Sciatic nerve (tissue), 2 donors: ENCODE data around the gene HS3ST3B1. TPM values are rescaled to one million over a fixed set of nuclear protein-coding genes. Genes with fewer than 3 reads are reported as not detected.

Experiments used
- ATAC-seq: fragments of 200-7000 bp; cut with Tn5 transposase; one replicate; pipeline ENCODE4 v1.9.1; 2020; ENCODE audit warnings: mild to moderate bottlenecking, moderate library complexity
- DNase-seq: peaks from one replicate; pipeline ENCODE4 v3.0.0-alpha.2; 2020; ENCODE audit warnings: low spot score
- intact Hi-C: fragments of 100-400 bp; cut with DNase I; formaldehyde crosslinking; loops from one replicate; pipeline ENCODE4 v1.14.2; 2022
- total RNA-seq: library from RNA; stranded (reverse); fragmentation: NEBNext Ultra II Directional; extraction: Animal tissue kit (Norgen Biotek cat#: 25700); gene quantifications from one replicate; pipeline ENCODE4 v1.2.1, GENCODE V29; 2021
- donor health status: DM: no; HTN: no; CAD: no.
- donor health status: DM: no; HTN: no; CAD: no.

The HS3ST3B1 gene
- total RNA-seq, 1 donor from 2014 or later: 1.2 TPM

- intact Hi-C loops: no loop called here
- DNase-seq (no peak), ATAC-seq (no peak)
These were observed 15.4 kb downstream of the HS3ST3B1 start for GRCh38 chr17:14316126-14316832.

- ATAC-seq: no peak
- intact Hi-C loops: no loop called here
- DNase-seq: no peak
These were observed 16.5 kb downstream of the HS3ST3B1 start for GRCh38 chr17:14317383-14317782.

GRCh38 chr17:14318109-14318917 is 17.4 kb downstream of the HS3ST3B1 start:
- no peak for ATAC-seq
- intact Hi-C loops: no loop called here
- DNase-seq: no peak

- intact Hi-C loops: no loop called here
- no peak for ATAC-seq
- no peak for DNase-seq
These were observed 18.0 kb downstream of the HS3ST3B1 start for GRCh38 chr17:14318918-14319205.

- intact Hi-C loops: no loop called here
- DNase-seq (no peak), ATAC-seq (no peak)
These were observed 19.2 kb downstream of the HS3ST3B1 start for GRCh38 chr17:14320098-14320497.

- no peak for ATAC-seq
- no peak for DNase-seq
- intact Hi-C loops: no loop called here
These were observed 20.0 kb downstream of the HS3ST3B1 start for GRCh38 chr17:14320734-14321475.

GRCh38 chr17:14321476-14321949 is 20.6 kb downstream of the HS3ST3B1 start:
- intact Hi-C loops: no loop called here
- ATAC-seq: no peak
- DNase-seq: no peak

GRCh38 chr17:14321980-14322776 is 21.3 kb downstream of the HS3ST3B1 start:
- DNase-seq (no peak), ATAC-seq (no peak)
- intact Hi-C loops: no loop called here

- ATAC-seq (no peak), DNase-seq (no peak)
- intact Hi-C loops: no loop called here
These were observed 22.7 kb downstream of the HS3ST3B1 start for GRCh38 chr17:14323522-14323981.

- no peak for DNase-seq
- intact Hi-C loops: no loop called here
- ATAC-seq: no peak
These were observed 24.8 kb downstream of the HS3ST3B1 start for GRCh38 chr17:14325618-14326167.

GRCh38 chr17:14329900-14330491 is 29.1 kb downstream of the HS3ST3B1 start:
- ATAC-seq (no peak), DNase-seq (no peak)
- intact Hi-C loops: no loop called here

GRCh38 chr17:14330492-14330962 is 29.6 kb downstream of the HS3ST3B1 start:
- intact Hi-C loops: no loop called here
- ATAC-seq (peak; percentile 38), DNase-seq (no peak)

GRCh38 chr17:14331225-14331981 is 30.5 kb downstream of the HS3ST3B1 start:
- no peak for ATAC-seq
- intact Hi-C loops: no loop called here

GRCh38 chr17:14331982-14332298 is 31.1 kb downstream of the HS3ST3B1 start:
- no peak for DNase-seq
- intact Hi-C loops: no loop called here
- no peak for ATAC-seq

More at GRCh38 chr17:14331225-14331981, 30.5 kb downstream of the HS3ST3B1 start:
- DNase-seq: no peak

GRCh38 chr17:14332331-14332730 is 31.4 kb downstream of the HS3ST3B1 start:
- intact Hi-C loops: no loop called here
- no peak for ATAC-seq

GRCh38 chr17:14333506-14333905 is 32.6 kb downstream of the HS3ST3B1 start:
- DNase-seq (no peak), ATAC-seq (no peak)
- intact Hi-C loops: no loop called here

More at GRCh38 chr17:14332331-14332730, 31.4 kb downstream of the HS3ST3B1 start:
- no peak for DNase-seq

GRCh38 chr17:14334276-14334840 is 33.5 kb downstream of the HS3ST3B1 start:
- DNase-seq (no peak), ATAC-seq (no peak)
- intact Hi-C loops: no loop called here
